SK-N-SH (cell line): Measurements from ENCODE around the gene HECTD4.

Experiments
- CTCF ChIP-seq: fragments of 200-600 bp; sonication (generic); IDR thresholded peaks from 2 replicates; pipeline ENCODE4 v1.6.1; 2017; ENCODE audit warnings: antibody characterized with exemption, mild to moderate bottlenecking, moderate library complexity
- EP300 ChIP-seq, 2 experiments: IDR thresholded peaks; 2 replicates each; pipeline versions ENCODE4 v1.4.0 to v1.6.1; 2012; ENCODE audit warnings: borderline replicate concordance in 1 of 2, low read depth in 1 of 2, low read length in 1 of 2
- EZH2phosphoT487 ChIP-seq: fragments of 200-600 bp; sonication (generic); IDR thresholded peaks from 2 replicates; pipeline ENCODE4 v1.6.1; 2017; ENCODE audit warnings: low read depth, mixed run types, mild to moderate bottlenecking, antibody characterized with exemption, moderate library complexity, borderline replicate concordance
- FOXJ3 ChIP-seq: sonication (generic); formaldehyde crosslinking; IDR thresholded peaks from 2 replicates; pipeline ENCODE4 v1.5.1; 2020; ENCODE audit warnings: mild to moderate bottlenecking, missing genetic modification reagents
- FOXM1 ChIP-seq: IDR thresholded peaks from 2 replicates; pipeline ENCODE4 v1.4.0; 2012; ENCODE audit warnings: low read depth, mild to moderate bottlenecking
- POLR2AphosphoS5 ChIP-seq: IDR thresholded peaks from 2 replicates; pipeline ENCODE4 v1.6.1; 2012; ENCODE audit warnings: low read depth, low read length
- RCOR1 ChIP-seq: fragments of 150-350 bp; IDR thresholded peaks from 2 replicates; pipeline ENCODE4 v1.6.1; 2017; ENCODE audit warnings: antibody characterized with exemption, low read length

- TF ChIP-seq EP300 (IDR thresholded peaks at IDR 0.05; ENCODE audit: borderline replicate concordance in 1 of 2, low read depth in 1 of 2, low read length in 1 of 2) (no peak), CTCF (no peak), EZH2phosphoT487 (no peak), FOXM1 (no peak), RCOR1 (no peak), FOXJ3 (no peak), POLR2AphosphoS5 (no peak)
Measured at GRCh38 chr12:112285600-112286401, 96.4 kb downstream of the HECTD4 start.
